Measurements from ENCODE around the gene STAG1. TPM values are rescaled to one million over a fixed set of nuclear protein-coding genes. Genes with fewer than 3 reads are reported as not detected.
A peak's percentile ranks its signal among the peaks of the same experiment; 100 is the strongest.

Gene STAG1
- total and polyA plus RNA-seq, 2 donors (not counting 1 experiment from before 2014, with no cell fraction given) = 23.2 to 38.6 TPM

- TF ChIP-seq, protein P1, sequence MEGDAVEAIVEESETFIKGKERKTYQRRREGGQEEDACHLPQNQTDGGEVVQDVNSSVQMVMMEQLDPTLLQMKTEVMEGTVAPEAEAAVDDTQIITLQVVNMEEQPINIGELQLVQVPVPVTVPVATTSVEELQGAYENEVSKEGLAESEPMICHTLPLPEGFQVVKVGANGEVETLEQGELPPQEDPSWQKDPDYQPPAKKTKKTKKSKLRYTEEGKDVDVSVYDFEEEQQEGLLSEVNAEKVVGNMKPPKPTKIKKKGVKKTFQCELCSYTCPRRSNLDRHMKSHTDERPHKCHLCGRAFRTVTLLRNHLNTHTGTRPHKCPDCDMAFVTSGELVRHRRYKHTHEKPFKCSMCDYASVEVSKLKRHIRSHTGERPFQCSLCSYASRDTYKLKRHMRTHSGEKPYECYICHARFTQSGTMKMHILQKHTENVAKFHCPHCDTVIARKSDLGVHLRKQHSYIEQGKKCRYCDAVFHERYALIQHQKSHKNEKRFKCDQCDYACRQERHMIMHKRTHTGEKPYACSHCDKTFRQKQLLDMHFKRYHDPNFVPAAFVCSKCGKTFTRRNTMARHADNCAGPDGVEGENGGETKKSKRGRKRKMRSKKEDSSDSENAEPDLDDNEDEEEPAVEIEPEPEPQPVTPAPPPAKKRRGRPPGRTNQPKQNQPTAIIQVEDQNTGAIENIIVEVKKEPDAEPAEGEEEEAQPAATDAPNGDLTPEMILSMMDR (conservative IDR thresholded peaks at IDR 0.05 in 1 of 2, IDR thresholded peaks at IDR 0.05 in 1 of 2; ENCODE audit: low read depth in 1 of 2, low read length in 2 of 2) = no peak
- no peak for TF ChIP-seq EZH2 (IDR thresholded peaks at IDR 0.05; ENCODE audit: low read length, missing control alignments)
- H3K27ac ChIP-seq (ENCODE audit: insufficient read depth, low read length) = no peak overlapping the region
- H3K27me3 ChIP-seq (ENCODE audit: control insufficient read depth, insufficient read depth, low read length) = no peaks in the 10 kb centered on the region
- H3K79me2 ChIP-seq (ENCODE audit: control insufficient read depth, insufficient read depth, low read length) = no peaks in the 10 kb centered on the region
- no peak overlapping the region for H3K4me2 ChIP-seq (ENCODE audit: extremely low read depth, insufficient read depth, low read length)
- no peaks in the 10 kb centered on the region for H3K9me3 ChIP-seq (ENCODE audit: control insufficient read depth, insufficient read depth, low read depth, low read length)
- H3K36me3 ChIP-seq (ENCODE audit: control insufficient read depth, insufficient read depth, low read length) = no peaks in the 10 kb centered on the region
- H3K4me1 ChIP-seq (ENCODE audit: control insufficient read depth, extremely low read depth, insufficient read depth, low read length) = peaks cover 10% of the 10 kb centered on the region
- H3K9ac ChIP-seq (ENCODE audit: insufficient read depth, low read length) = no peak overlapping the region
- no peak for DNase-seq (ENCODE audit: low read depth in 2 of 2)
- no peak overlapping the region for H3K4me3 ChIP-seq (replicated peaks in 1 of 4; ENCODE audit: control extremely low read depth in 1 of 4, insufficient read depth in 1 of 4, low read depth in 3 of 4, low read length in 4 of 4)
- H2AFZ ChIP-seq (ENCODE audit: low read length) = no peak overlapping the region
- H4K20me1 ChIP-seq (ENCODE audit: control insufficient read depth, extremely low read depth, insufficient read depth, low read length) = no peaks in the 10 kb centered on the region
Measured at GRCh38 chr3:136346486-136346885, 405.7 kb downstream of the STAG1 start.

DNA sequence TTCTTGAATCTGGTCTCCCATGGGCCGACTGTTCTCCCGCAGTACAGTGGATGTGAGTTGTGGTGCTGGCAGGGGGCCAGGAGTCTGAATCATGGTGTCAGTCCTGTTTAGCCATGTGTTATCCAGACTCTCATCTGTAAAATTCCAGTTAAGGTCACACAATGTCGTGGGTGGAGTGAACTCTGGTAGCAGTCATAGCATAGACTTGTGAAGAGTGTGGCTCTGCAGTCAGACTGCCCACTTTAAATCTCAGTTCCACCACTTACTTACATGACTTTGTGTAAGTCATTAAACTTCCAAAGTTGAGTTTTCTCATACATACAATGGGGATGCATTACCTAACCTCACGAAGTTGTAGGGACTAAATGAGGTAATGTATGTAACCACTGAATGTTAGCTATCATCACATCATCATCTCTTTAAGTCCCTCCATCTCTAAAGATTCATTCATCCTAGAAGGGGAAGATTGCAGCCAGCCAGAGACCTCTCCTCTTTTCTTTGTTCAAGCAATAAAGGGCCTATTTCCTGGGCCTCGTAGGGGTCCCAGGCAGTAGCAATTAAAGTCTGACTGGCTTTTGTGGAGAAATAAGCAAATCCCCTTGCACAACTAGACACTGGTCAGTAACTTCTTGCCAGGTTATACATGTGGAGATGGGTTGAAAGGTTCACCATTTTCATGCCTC is 408.2 kb downstream of the STAG1 start:
- peak overlapping the region; percentile 54 for H3K27ac ChIP-seq (ENCODE audit: insufficient read depth, low read length)
- no peaks in the 10 kb centered on the region for H3K79me2 ChIP-seq (ENCODE audit: control insufficient read depth, insufficient read depth, low read length)
- H3K27me3 ChIP-seq (ENCODE audit: control insufficient read depth, insufficient read depth, low read length) = no peaks in the 10 kb centered on the region
- DNase-seq (ENCODE audit: low read depth in 2 of 2) = peak; percentile 90 to 99
- H3K4me3 ChIP-seq (replicated peaks in 1 of 4; ENCODE audit: control extremely low read depth in 1 of 4, insufficient read depth in 1 of 4, low read depth in 3 of 4, low read length in 4 of 4) = no peak overlapping the region
- TF ChIP-seq, protein P1 (conservative IDR thresholded peaks at IDR 0.05 in 1 of 2, IDR thresholded peaks at IDR 0.05 in 1 of 2; ENCODE audit: low read depth in 1 of 2, low read length in 2 of 2) = no peak
- TF ChIP-seq EZH2 (IDR thresholded peaks at IDR 0.05; ENCODE audit: low read length, missing control alignments) = no peak
- peaks cover 6% of the 10 kb centered on the region for H3K4me1 ChIP-seq (ENCODE audit: control insufficient read depth, extremely low read depth, insufficient read depth, low read length)
- H3K36me3 ChIP-seq (ENCODE audit: control insufficient read depth, insufficient read depth, low read length) = no peaks in the 10 kb centered on the region
- no peaks in the 10 kb centered on the region for H3K9me3 ChIP-seq (ENCODE audit: control insufficient read depth, insufficient read depth, low read depth, low read length)
- no peak overlapping the region for H2AFZ ChIP-seq (ENCODE audit: low read length)
- no peak overlapping the region for H3K4me2 ChIP-seq (ENCODE audit: extremely low read depth, insufficient read depth, low read length)
- no peaks in the 10 kb centered on the region for H4K20me1 ChIP-seq (ENCODE audit: control insufficient read depth, extremely low read depth, insufficient read depth, low read length)
- no peak overlapping the region for H3K9ac ChIP-seq (ENCODE audit: insufficient read depth, low read length)

DNA sequence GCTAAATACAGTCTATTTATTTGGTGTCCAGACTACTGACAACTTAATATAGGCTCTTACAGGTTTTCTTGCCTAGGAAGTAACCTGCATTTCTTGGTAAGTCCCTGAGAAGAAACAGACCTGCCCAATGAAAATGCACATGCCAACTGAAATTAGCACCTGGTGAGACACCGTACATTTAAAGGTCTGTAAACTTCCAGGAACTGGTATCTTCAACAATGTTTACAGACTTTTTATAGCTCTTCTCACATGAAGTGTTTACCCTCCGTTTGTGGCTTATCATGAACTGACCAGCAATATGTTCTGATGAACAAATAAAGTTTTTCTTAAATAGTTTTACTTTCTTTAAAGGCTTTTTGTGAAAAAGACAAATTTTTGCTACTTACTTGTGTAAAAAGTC is 408.7 kb downstream of the STAG1 start:
- H3K36me3 ChIP-seq (ENCODE audit: control insufficient read depth, insufficient read depth, low read length) = no peaks in the 10 kb centered on the region
- H3K9me3 ChIP-seq (ENCODE audit: control insufficient read depth, insufficient read depth, low read depth, low read length) = no peaks in the 10 kb centered on the region
- H3K4me3 ChIP-seq (replicated peaks in 1 of 4; ENCODE audit: control extremely low read depth in 1 of 4, insufficient read depth in 1 of 4, low read depth in 3 of 4, low read length in 4 of 4) = no peak overlapping the region
- no peak overlapping the region for H3K27ac ChIP-seq (ENCODE audit: insufficient read depth, low read length)
- H3K79me2 ChIP-seq (ENCODE audit: control insufficient read depth, insufficient read depth, low read length) = no peaks in the 10 kb centered on the region
- H3K4me2 ChIP-seq (ENCODE audit: extremely low read depth, insufficient read depth, low read length) = no peak overlapping the region
- no peaks in the 10 kb centered on the region for H3K27me3 ChIP-seq (ENCODE audit: control insufficient read depth, insufficient read depth, low read length)
- no peak for DNase-seq (ENCODE audit: low read depth in 2 of 2)
- no peak overlapping the region for H2AFZ ChIP-seq (ENCODE audit: low read length)
- no peak overlapping the region for H3K9ac ChIP-seq (ENCODE audit: insufficient read depth, low read length)
- TF ChIP-seq, protein P1 (conservative IDR thresholded peaks at IDR 0.05 in 1 of 2, IDR thresholded peaks at IDR 0.05 in 1 of 2; ENCODE audit: low read depth in 1 of 2, low read length in 2 of 2) = no peak
- no peak for TF ChIP-seq EZH2 (IDR thresholded peaks at IDR 0.05; ENCODE audit: low read length, missing control alignments)
- peaks cover 6% of the 10 kb centered on the region for H3K4me1 ChIP-seq (ENCODE audit: control insufficient read depth, extremely low read depth, insufficient read depth, low read length)
- H4K20me1 ChIP-seq (ENCODE audit: control insufficient read depth, extremely low read depth, insufficient read depth, low read length) = no peaks in the 10 kb centered on the region

All from fibroblast of lung (primary cell).